ENCODE results near the gene PARP15. TPM values are rescaled to one million over a fixed set of nuclear protein-coding genes. Genes with fewer than 3 reads are reported as not detected.

The PARP15 gene
- total RNA-seq, 2 donors from 2014 or later: 0.52 TPM; not detected in 1

DNA sequence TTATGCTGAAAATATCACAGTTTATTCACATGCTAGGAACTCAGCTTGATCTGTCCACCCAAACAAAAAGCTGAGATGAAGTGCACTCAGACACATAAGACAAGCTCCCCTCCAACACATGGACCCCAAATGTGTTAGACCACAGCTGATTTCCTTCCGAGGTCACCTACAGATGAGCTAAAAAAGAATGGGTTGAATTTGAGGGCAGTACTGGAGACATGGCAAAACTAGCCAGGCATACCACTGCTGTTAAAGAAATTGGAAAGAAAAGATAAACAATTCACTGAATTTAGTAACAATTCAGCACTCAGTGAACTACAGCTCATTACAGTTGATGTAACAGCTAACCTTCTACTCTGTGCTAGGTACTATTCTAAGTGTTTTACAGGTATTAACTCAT is 28.8 kb upstream of the PARP15 start:
- Histone ChIP-seq H3K36me3 (replicated peaks in 1 of 2; ENCODE audit: insufficient read depth in 1 of 2, low read depth in 2 of 2) (peaks cover 0 to 18% of the 10 kb centered on the region in 2 donors), H3K9me3 (no peaks in the 10 kb centered on the region)
- TF ChIP-seq, protein P1, sequence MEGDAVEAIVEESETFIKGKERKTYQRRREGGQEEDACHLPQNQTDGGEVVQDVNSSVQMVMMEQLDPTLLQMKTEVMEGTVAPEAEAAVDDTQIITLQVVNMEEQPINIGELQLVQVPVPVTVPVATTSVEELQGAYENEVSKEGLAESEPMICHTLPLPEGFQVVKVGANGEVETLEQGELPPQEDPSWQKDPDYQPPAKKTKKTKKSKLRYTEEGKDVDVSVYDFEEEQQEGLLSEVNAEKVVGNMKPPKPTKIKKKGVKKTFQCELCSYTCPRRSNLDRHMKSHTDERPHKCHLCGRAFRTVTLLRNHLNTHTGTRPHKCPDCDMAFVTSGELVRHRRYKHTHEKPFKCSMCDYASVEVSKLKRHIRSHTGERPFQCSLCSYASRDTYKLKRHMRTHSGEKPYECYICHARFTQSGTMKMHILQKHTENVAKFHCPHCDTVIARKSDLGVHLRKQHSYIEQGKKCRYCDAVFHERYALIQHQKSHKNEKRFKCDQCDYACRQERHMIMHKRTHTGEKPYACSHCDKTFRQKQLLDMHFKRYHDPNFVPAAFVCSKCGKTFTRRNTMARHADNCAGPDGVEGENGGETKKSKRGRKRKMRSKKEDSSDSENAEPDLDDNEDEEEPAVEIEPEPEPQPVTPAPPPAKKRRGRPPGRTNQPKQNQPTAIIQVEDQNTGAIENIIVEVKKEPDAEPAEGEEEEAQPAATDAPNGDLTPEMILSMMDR (IDR thresholded peaks at IDR 0.05): no peak
- no peak for TF ChIP-seq POLR2A (IDR thresholded peaks at IDR 0.05)

DNA sequence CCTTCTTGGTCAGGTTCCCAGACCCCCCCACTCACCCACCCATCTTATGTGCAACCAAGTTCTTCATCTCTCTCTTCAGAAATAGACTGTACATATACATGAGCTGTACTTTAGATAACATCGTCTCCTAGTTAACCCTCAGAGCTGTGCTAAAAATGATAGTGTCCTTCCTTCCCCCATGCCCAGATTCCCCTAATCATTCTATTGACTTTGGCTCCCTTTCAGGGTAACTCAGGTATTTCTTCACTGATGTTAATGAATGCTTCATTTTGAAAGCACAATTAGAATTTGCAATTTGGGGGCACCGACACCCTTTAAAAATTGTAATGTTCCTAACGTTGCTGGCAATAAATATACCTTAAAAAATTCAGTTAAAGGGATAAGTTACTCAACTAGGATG is 24.3 kb upstream of the PARP15 start:
- TF ChIP-seq, protein P1 (IDR thresholded peaks at IDR 0.05): no peak
- TF ChIP-seq POLR2A (IDR thresholded peaks at IDR 0.05): no peak
- no peak overlapping the region for H3K27ac ChIP-seq
- no peaks in the 10 kb centered on the region for H3K9me3 ChIP-seq
- WGBS, 2 donors: 37 to 46% methylated on average over 3 of the region's 3 CpGs
- H3K27me3 ChIP-seq: no peaks in the 10 kb centered on the region
- H3K4me3 ChIP-seq: no peak overlapping the region
- intact Hi-C loops (cut with DNase I): no loop called here
- DNase-seq: no peak
- peaks cover 0 to 17% of the 10 kb centered on the region in 2 donors for H3K36me3 ChIP-seq (replicated peaks in 1 of 2; ENCODE audit: insufficient read depth in 1 of 2, low read depth in 2 of 2)
- ATAC-seq: no peak
- H3K4me1 ChIP-seq: no peaks in the 10 kb centered on the region

More for the DNA sequence above, 28.8 kb upstream of the PARP15 start:
- intact Hi-C loops (cut with DNase I): no loop called here
- Histone ChIP-seq H3K27ac (no peak overlapping the region), H3K27me3 (no peaks in the 10 kb centered on the region), H3K4me3 (no peak overlapping the region), H3K4me1 (no peaks in the 10 kb centered on the region)
- 76 to 94% methylated on average over 1 of the region's 1 CpG for WGBS, 2 donors
- ATAC-seq (no peak), DNase-seq (no peak)

DNA sequence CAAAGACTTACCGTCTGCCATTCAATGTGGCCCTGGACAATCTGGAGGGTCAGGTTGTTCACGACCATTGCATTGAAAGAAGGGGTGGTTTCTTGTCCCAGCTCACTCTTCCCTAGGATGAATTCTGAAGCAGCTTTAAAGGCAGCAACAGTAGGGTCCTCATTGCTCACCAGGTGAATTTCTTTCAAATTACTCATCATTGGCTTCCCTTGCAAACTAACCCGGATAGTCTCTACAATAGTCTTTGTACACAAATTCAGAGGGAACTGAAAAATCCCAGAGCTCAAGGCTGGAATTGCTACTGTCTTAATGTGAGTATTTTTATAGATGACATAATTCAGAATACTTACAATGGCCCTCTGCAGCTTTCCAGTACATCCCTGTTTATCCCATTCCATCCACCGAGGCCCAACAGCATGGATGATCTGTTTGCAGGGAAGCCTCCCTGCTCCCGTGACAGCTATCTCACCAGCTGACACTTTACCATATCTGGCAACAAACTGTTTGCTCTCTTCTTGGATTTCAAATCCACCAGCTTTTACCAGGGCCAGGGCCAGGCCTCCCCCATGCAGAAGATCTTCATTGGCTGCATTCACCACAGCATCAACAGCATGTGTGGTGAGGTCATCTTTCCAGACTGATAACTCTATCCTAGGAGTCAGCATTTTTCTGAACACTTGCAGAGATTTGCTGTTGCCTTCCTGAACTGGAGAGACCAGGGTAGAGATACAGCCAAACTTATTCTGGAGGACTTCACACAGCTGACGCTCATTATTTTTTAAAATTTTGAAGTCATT is 22.0 kb upstream of the PARP15 start:
- Histone ChIP-seq H3K27me3 (no peaks in the 10 kb centered on the region), H3K36me3 (replicated peaks in 1 of 2; ENCODE audit: insufficient read depth in 1 of 2, low read depth in 2 of 2) (peaks cover 0 to 14% of the 10 kb centered on the region in 2 donors), H3K27ac (no peak overlapping the region), H3K9me3 (no peaks in the 10 kb centered on the region), H3K4me1 (no peaks in the 10 kb centered on the region), H3K4me3 (no peak overlapping the region)
- TF ChIP-seq POLR2A (IDR thresholded peaks at IDR 0.05): no peak
- TF ChIP-seq, protein P1 (IDR thresholded peaks at IDR 0.05): no peak
- no peak for DNase-seq
- intact Hi-C loops (cut with DNase I): no loop called here
- ATAC-seq: no peak
- 81 to 89% methylated on average over 6 of the region's 6 CpGs for WGBS, 2 donors

DNA sequence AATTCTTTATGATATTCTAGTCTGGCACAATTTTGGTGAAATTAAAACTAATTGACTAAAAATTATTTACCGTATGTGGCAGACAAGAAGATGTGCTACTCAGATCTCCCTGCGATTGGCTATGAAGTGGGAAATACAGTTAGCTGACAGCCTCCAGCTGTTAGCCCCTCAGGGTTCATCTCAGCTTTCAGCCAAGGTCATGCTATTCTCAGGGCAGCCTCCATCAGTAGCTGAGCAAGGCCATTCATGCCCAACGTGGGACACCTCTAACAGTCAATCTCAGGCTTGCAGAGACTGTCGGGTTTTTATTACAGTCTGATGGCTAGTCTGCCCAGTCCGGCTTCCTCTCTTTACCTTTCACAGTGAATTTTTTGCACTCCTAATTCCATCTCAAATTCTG is 20.1 kb upstream of the PARP15 start:
- H3K27ac ChIP-seq: no peak overlapping the region
- H3K4me1 ChIP-seq: peaks cover 10% of the 10 kb centered on the region
- H3K36me3 ChIP-seq (replicated peaks in 1 of 2; ENCODE audit: insufficient read depth in 1 of 2, low read depth in 2 of 2): peaks cover 0 to 12% of the 10 kb centered on the region in 2 donors
- DNase-seq (no peak), ATAC-seq (no peak)
- H3K27me3 ChIP-seq: no peaks in the 10 kb centered on the region
- no peaks in the 10 kb centered on the region for H3K9me3 ChIP-seq
- 83 to 99% methylated on average over 5 of the region's 5 CpGs for WGBS, 2 donors
- TF ChIP-seq, protein P1 (IDR thresholded peaks at IDR 0.05): no peak
- no peak for TF ChIP-seq POLR2A (IDR thresholded peaks at IDR 0.05)
- H3K4me3 ChIP-seq: no peak overlapping the region
- intact Hi-C loops (cut with DNase I): no loop called here

DNA sequence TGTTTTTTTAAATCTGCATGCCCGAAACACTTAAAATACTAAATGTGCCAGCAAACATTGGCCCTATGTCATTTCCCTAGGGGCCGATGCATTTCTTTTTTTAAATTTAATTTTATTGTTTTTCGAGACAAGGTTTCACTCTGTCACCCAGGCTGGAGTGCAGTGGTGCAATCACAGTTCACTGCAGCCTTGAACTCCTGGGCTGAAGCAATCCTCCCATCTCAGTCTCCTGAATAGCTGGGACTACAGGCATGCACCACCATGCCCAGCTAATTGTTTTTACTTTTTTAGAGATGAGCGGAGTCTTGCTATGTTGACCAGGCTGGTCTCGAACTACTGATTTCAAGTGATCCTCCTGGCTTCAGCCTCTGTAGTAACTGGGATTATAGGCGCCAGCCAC is 18.8 kb upstream of the PARP15 start:
- peaks cover 0 to 12% of the 10 kb centered on the region in 2 donors for H3K36me3 ChIP-seq (replicated peaks in 1 of 2; ENCODE audit: insufficient read depth in 1 of 2, low read depth in 2 of 2)
- H3K4me1 ChIP-seq: peaks cover 22% of the 10 kb centered on the region
- H3K27me3 ChIP-seq: no peaks in the 10 kb centered on the region
- no peak overlapping the region for H3K27ac ChIP-seq
- ATAC-seq (no peak), DNase-seq (no peak)
- H3K9me3 ChIP-seq: no peaks in the 10 kb centered on the region
- H3K4me3 ChIP-seq: no peak overlapping the region
- 88% methylated on average over 6 of the region's 6 CpGs for WGBS, 2 donors
- TF ChIP-seq, protein P1 (IDR thresholded peaks at IDR 0.05): no peak
- TF ChIP-seq POLR2A (IDR thresholded peaks at IDR 0.05): no peak
- intact Hi-C loops (cut with DNase I): no loop called here
